WERI-Rb-1 (cell line): ENCODE measurements around the gene INSR.
"Not testable (repeated sequence)": the region's sequence is repeated elsewhere in the genome, so short reads cannot be mapped to it uniquely, and the experiment has no call there.

ENCODE experiments used
- DNase-seq: peaks from one replicate; pipeline ENCODE4 v3.0.0-alpha.2; 2020
- H3K27ac ChIP-seq: fragments of 250-450 bp; sonication (Bioruptor Pico); 2 replicates; pipeline ENCODE4 v1.5.1; 2020; ENCODE audit warnings: mild to moderate bottlenecking, moderate library complexity
- H3K27me3 ChIP-seq: fragments of 250-450 bp; sonication (Bioruptor Pico); 2 replicates; pipeline ENCODE4 v1.5.1; 2021; ENCODE audit warnings: mild to moderate bottlenecking, low read depth, moderate library complexity; ENCODE audit not compliant: insufficient read depth, severe bottlenecking
- H3K36me3 ChIP-seq: fragments of 250-450 bp; sonication (Bioruptor Pico); 2 replicates; pipeline ENCODE4 v1.5.1; 2020; ENCODE audit warnings: mild to moderate bottlenecking, moderate library complexity
- H3K4me3 ChIP-seq: 2 replicates; pipeline ENCODE4 v1.5.1; 2011; ENCODE audit warnings: low read depth, mild to moderate bottlenecking, control low read depth, low read length
- H3K9me3 ChIP-seq: fragments of 250-450 bp; sonication (Bioruptor Pico); 2 replicates; pipeline ENCODE4 v1.5.1; 2021; ENCODE audit warnings: mild to moderate bottlenecking, moderate library complexity; ENCODE audit not compliant: severe bottlenecking
- TF ChIP-seq, protein P1 (sequence below): IDR thresholded peaks from 2 replicates; pipeline ENCODE4 v1.5.1; 2011; ENCODE audit warnings: low read depth, mild to moderate bottlenecking, control low read depth, inconsistent platforms, low read length

INSR gene

DNA sequence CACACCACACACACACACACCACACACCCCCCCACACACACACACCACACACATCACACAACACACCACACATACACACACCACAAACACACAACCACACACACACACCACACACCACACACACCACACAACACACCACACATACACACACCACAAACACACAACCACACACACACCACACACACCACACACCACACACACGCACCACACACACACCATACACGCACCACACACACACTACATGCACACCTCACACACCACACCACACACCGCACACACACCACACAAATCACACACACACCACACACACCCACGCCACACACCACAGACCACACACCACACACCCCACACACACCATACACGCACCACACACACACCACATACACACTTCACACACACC, 141.2 kb downstream of the INSR start:
- no peaks in the 10 kb centered on the region for H3K9me3 ChIP-seq
- TF ChIP-seq, protein P1, sequence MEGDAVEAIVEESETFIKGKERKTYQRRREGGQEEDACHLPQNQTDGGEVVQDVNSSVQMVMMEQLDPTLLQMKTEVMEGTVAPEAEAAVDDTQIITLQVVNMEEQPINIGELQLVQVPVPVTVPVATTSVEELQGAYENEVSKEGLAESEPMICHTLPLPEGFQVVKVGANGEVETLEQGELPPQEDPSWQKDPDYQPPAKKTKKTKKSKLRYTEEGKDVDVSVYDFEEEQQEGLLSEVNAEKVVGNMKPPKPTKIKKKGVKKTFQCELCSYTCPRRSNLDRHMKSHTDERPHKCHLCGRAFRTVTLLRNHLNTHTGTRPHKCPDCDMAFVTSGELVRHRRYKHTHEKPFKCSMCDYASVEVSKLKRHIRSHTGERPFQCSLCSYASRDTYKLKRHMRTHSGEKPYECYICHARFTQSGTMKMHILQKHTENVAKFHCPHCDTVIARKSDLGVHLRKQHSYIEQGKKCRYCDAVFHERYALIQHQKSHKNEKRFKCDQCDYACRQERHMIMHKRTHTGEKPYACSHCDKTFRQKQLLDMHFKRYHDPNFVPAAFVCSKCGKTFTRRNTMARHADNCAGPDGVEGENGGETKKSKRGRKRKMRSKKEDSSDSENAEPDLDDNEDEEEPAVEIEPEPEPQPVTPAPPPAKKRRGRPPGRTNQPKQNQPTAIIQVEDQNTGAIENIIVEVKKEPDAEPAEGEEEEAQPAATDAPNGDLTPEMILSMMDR, result no peak
- no peaks in the 10 kb centered on the region; the same call in 1 of the 2 replicates for H3K36me3 ChIP-seq
- H3K27ac ChIP-seq, result no peak overlapping the region
- no peaks in the 10 kb centered on the region for H3K27me3 ChIP-seq
- DNase-seq, result no peak
- H3K4me3 ChIP-seq, result no peak overlapping the region

- Histone ChIP-seq H3K36me3 (no peaks in the 10 kb centered on the region; the same call in 1 of the 2 replicates), H3K4me3 (no peak overlapping the region), H3K9me3 (no peaks in the 10 kb centered on the region), H3K27me3 (no peaks in the 10 kb centered on the region), H3K27ac (no peak overlapping the region)
- TF ChIP-seq, protein P1, result no peak
- no peak for DNase-seq
These were observed 141.6 kb downstream of the INSR start for GRCh38 chr19:7152568-7152967.

- Histone ChIP-seq H3K27me3 (no peaks in the 10 kb centered on the region), H3K4me3 (no peak overlapping the region), H3K9me3 (no peaks in the 10 kb centered on the region), H3K36me3 (no peaks in the 10 kb centered on the region; the same call in 1 of the 2 replicates), H3K27ac (no peak overlapping the region)
- TF ChIP-seq, protein P1, result no peak
- DNase-seq, result no peak
These were observed 144.1 kb downstream of the INSR start for GRCh38 chr19:7149956-7150705.

- not testable (repeated sequence) for H3K9me3 ChIP-seq, H3K4me3 ChIP-seq, DNase-seq, H3K27ac ChIP-seq, H3K27me3 ChIP-seq, H3K36me3 ChIP-seq
These were observed 147.0 kb downstream of the INSR start for GRCh38 chr19:7147119-7147675.

GRCh38 chr19:7146086-7146485, 148.1 kb downstream of the INSR start:
- not testable (repeated sequence) for H3K27ac ChIP-seq, H3K9me3 ChIP-seq, DNase-seq, H3K4me3 ChIP-seq, H3K27me3 ChIP-seq
- H3K36me3 ChIP-seq, result peaks cover 16% of the 10 kb centered on the region

GRCh38 chr19:7145494-7145893, 148.7 kb downstream of the INSR start:
- no peak for DNase-seq
- peaks cover 19% of the 10 kb centered on the region for H3K36me3 ChIP-seq
- H3K27ac ChIP-seq, result no peak overlapping the region

More at GRCh38 chr19:7145494-7145893, 148.7 kb downstream of the INSR start:
- H3K27me3 ChIP-seq, result no peaks in the 10 kb centered on the region
- TF ChIP-seq, protein P1, result no peak
- H3K4me3 ChIP-seq, result no peak overlapping the region
- H3K9me3 ChIP-seq, result no peaks in the 10 kb centered on the region
